GM12878 (cell line): ENCODE results near the gene IL1B. TPM values are rescaled to one million over a fixed set of nuclear protein-coding genes. Genes with fewer than 3 reads are reported as not detected.

Experiments used
- ATF7 ChIP-seq: fragments of 450-650 bp; IDR thresholded peaks from 2 replicates; pipeline ENCODE4 v1.6.1; 2016; ENCODE audit warnings: low read depth, mild to moderate bottlenecking
- CEBPB ChIP-seq, 2 experiments: fragments of 150-350 bp in 1 of 2; IDR thresholded peaks; 2 replicates each; pipeline ENCODE4 v1.6.1; 2012 to 2014; ENCODE audit warnings: low read depth in 2 of 2, low read length in 2 of 2, borderline replicate concordance in 1 of 2, inconsistent platforms in 1 of 2
- FOS ChIP-seq: IDR thresholded peaks from 3 replicates; pipeline ENCODE4 v1.6.1; 2011; ENCODE audit warnings: borderline replicate concordance; ENCODE audit not compliant: insufficient read length; ENCODE audit errors: extremely low read depth
- HDAC6 ChIP-seq: fragments of 200-600 bp; sonication (generic); IDR thresholded peaks from one replicate; pipeline ENCODE4 v1.8.0; 2017; ENCODE audit warnings: antibody characterized with exemption; ENCODE audit not compliant: unreplicated experiment
- IKZF1 ChIP-seq: fragments of 450-650 bp; conservative IDR thresholded peaks from 2 replicates; pipeline ENCODE4 v1.6.1; 2017; ENCODE audit warnings: antibody characterized with exemption, mild to moderate bottlenecking
- NFIC ChIP-seq: IDR thresholded peaks from 2 replicates; pipeline ENCODE4 v1.6.1; 2012; ENCODE audit warnings: low read depth, mild to moderate bottlenecking, inconsistent platforms, low read length, moderate library complexity
- NFYB ChIP-seq: IDR thresholded peaks from 2 replicates; pipeline ENCODE4 v1.6.1; 2011; ENCODE audit warnings: low read depth, mild to moderate bottlenecking, low read length, improper control_type of control experiment, moderate library complexity; ENCODE audit not compliant: insufficient read depth
- NRF1 ChIP-seq: conservative IDR thresholded peaks from 2 replicates; pipeline ENCODE4 v1.6.1; 2011; ENCODE audit warnings: mild to moderate bottlenecking, low read depth, low read length, improper control_type of control experiment
- PAX8 ChIP-seq: fragments of 450-650 bp; IDR thresholded peaks from 2 replicates; pipeline ENCODE4 v1.6.1; 2017; ENCODE audit warnings: mild to moderate bottlenecking, moderate library complexity
- PML ChIP-seq: IDR thresholded peaks from 2 replicates; pipeline ENCODE4 v1.6.1; 2012; ENCODE audit warnings: low read length, inconsistent platforms
- POLR2A ChIP-seq: IDR thresholded peaks from 2 replicates; pipeline ENCODE4 v1.6.1; 2011; ENCODE audit warnings: low read depth, mild to moderate bottlenecking, low read length
- RCOR1 ChIP-seq: conservative IDR thresholded peaks from 2 replicates; pipeline ENCODE4 v1.6.1; 2012; ENCODE audit warnings: low read depth, low read length, improper control_type of control experiment
- RUNX3 ChIP-seq: IDR thresholded peaks from 2 replicates; pipeline ENCODE4 v1.6.1; 2012; ENCODE audit warnings: low read length, inconsistent platforms
- SMAD1 ChIP-seq: fragments of 450-650 bp; IDR thresholded peaks from 2 replicates; pipeline ENCODE4 v1.6.1; 2018; ENCODE audit warnings: mild to moderate bottlenecking, low read depth; ENCODE audit not compliant: partially characterized antibody
- SREBF1 ChIP-seq: IDR thresholded peaks from 2 replicates; pipeline ENCODE4 v1.6.1; 2012; ENCODE audit warnings: mild to moderate bottlenecking, low read length
- TCF3 ChIP-seq: IDR thresholded peaks from 2 replicates; pipeline ENCODE4 v1.6.1; 2012; ENCODE audit warnings: low read depth, mild to moderate bottlenecking, low read length, borderline replicate concordance; ENCODE audit not compliant: insufficient read depth
- TCF7 ChIP-seq: IDR thresholded peaks from 2 replicates; pipeline ENCODE4 v1.6.1; 2014; ENCODE audit warnings: antibody characterized with exemption, borderline replicate concordance
- YBX1 ChIP-seq: fragments of 450-650 bp; IDR thresholded peaks from 2 replicates; pipeline ENCODE4 v1.6.1; 2016; ENCODE audit warnings: antibody characterized with exemption
- ZNF24 ChIP-seq: fragments of 450-650 bp; IDR thresholded peaks from 2 replicates; pipeline ENCODE4 v1.6.1; 2017; ENCODE audit warnings: antibody characterized with exemption, mild to moderate bottlenecking
- polyA plus RNA-seq, 11 experiments: library from polyadenylated mRNA; depleted of rRNA in 4 of 11; unstranded in 6 of 11; stranded (reverse) in 5 of 11; fragments of >200 nt; fragmentation: Nextera tagmentation in 4 of 11; fragmentation: Illumina TruSeq in 1 of 11; extraction: Ambion mirVana in 4 of 11; extraction: Trizol in 1 of 11; gene quantifications; 1 replicate in 1 of 11; 2 replicates in 10 of 11; pipeline versions ENCODE4 v1.2.1 to v1.2.3, GENCODE V29; 2011 to 2016; ENCODE audit warnings: inconsistent platforms in 2 of 11, missing spikeins in 2 of 11, low read depth in 1 of 11
- total RNA-seq, 4 experiments: library from RNA; depleted of rRNA in 3 of 4; stranded (reverse); fragments of >200 nt in 3 of 4; fragmentation: Illumina TruSeq in 1 of 4; extraction: Trizol in 1 of 4; gene quantifications; 2 replicates each; pipeline versions ENCODE4 v1.2.1 to v1.2.3, GENCODE V29; 2013 to 2021
- TF ChIP-seq, protein P1 (sequence below): fragments of 450-650 bp; IDR thresholded peaks from 2 replicates; pipeline ENCODE4 v1.6.1; 2017; ENCODE audit warnings: mild to moderate bottlenecking
- TF ChIP-seq, protein P2 (sequence below): fragments of 150-350 bp; IDR thresholded peaks from 2 replicates; pipeline ENCODE4 v1.6.1; 2016; ENCODE audit warnings: low read depth, low read length
- TF ChIP-seq, protein P3 (sequence below): fragments of 450-650 bp; IDR thresholded peaks from 2 replicates; pipeline ENCODE4 v1.6.1; 2017; ENCODE audit warnings: mild to moderate bottlenecking, moderate library complexity
- TF ChIP-seq, protein P4 (sequence below): fragments of 450-650 bp; IDR thresholded peaks from 2 replicates; pipeline ENCODE4 v1.6.1; 2014; ENCODE audit warnings: mild to moderate bottlenecking

The IL1B gene
- total and polyA plus RNA-seq, 10 of the 15 experiments (the other 5 are each of a cell fraction or from before 2014, with no cell fraction given): 0.20 to 1.6 (median 0.84) TPM

DNA sequence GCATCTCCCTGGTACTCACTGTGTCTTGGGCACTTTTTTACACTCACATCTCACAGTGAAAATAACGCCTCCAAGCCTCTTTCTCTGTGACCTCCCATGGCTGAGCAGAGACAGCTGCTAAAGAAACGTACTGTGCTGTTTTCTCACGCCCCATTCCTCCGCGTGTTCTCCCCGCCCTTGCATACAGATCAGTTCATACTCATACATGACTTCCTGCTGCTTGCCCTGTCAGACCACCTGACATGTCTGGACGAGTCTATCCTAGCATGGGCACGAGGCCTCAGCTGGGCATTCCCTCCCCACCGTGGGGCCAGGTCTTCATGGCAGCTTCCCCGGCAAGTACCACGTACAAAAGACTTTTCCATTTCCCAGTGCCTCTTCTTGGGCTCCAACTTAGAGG, 31.0 kb downstream of the IL1B start (continued):
- TF ChIP-seq, protein P1, sequence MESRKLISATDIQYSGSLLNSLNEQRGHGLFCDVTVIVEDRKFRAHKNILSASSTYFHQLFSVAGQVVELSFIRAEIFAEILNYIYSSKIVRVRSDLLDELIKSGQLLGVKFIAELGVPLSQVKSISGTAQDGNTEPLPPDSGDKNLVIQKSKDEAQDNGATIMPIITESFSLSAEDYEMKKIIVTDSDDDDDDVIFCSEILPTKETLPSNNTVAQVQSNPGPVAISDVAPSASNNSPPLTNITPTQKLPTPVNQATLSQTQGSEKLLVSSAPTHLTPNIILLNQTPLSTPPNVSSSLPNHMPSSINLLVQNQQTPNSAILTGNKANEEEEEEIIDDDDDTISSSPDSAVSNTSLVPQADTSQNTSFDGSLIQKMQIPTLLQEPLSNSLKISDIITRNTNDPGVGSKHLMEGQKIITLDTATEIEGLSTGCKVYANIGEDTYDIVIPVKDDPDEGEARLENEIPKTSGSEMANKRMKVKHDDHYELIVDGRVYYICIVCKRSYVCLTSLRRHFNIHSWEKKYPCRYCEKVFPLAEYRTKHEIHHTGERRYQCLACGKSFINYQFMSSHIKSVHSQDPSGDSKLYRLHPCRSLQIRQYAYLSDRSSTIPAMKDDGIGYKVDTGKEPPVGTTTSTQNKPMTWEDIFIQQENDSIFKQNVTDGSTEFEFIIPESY: no peak
- TF ChIP-seq TCF3: peak; percentile 66; the same call in 1 of the 2 replicates
- TF ChIP-seq NRF1: no peak
- TF ChIP-seq TCF7: no peak
- TF ChIP-seq HDAC6: no peak
- TF ChIP-seq POLR2A: peak; percentile 69
- no peak for TF ChIP-seq ZNF24
- TF ChIP-seq PAX8: no peak
- TF ChIP-seq, protein P2, sequence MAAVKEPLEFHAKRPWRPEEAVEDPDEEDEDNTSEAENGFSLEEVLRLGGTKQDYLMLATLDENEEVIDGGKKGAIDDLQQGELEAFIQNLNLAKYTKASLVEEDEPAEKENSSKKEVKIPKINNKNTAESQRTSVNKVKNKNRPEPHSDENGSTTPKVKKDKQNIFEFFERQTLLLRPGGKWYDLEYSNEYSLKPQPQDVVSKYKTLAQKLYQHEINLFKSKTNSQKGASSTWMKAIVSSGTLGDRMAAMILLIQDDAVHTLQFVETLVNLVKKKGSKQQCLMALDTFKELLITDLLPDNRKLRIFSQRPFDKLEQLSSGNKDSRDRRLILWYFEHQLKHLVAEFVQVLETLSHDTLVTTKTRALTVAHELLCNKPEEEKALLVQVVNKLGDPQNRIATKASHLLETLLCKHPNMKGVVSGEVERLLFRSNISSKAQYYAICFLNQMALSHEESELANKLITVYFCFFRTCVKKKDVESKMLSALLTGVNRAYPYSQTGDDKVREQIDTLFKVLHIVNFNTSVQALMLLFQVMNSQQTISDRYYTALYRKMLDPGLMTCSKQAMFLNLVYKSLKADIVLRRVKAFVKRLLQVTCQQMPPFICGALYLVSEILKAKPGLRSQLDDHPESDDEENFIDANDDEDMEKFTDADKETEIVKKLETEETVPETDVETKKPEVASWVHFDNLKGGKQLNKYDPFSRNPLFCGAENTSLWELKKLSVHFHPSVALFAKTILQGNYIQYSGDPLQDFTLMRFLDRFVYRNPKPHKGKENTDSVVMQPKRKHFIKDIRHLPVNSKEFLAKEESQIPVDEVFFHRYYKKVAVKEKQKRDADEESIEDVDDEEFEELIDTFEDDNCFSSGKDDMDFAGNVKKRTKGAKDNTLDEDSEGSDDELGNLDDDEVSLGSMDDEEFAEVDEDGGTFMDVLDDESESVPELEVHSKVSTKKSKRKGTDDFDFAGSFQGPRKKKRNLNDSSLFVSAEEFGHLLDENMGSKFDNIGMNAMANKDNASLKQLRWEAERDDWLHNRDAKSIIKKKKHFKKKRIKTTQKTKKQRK: no peak
- TF ChIP-seq SMAD1: no peak
- TF ChIP-seq RCOR1: no peak
- TF ChIP-seq PML: no peak
- no peak for TF ChIP-seq FOS
- TF ChIP-seq CEBPB (IDR thresholded peaks at IDR 0.05; ENCODE audit: borderline replicate concordance in 1 of 2, low read depth in 2 of 2, low read length in 2 of 2): no peak
- TF ChIP-seq RUNX3: peak; percentile 67
- TF ChIP-seq SREBF1: no peak
- no peak for TF ChIP-seq ATF7
- 0 out of 2 replicates have a peak, but pooled peaks have one; percentile 30 for TF ChIP-seq IKZF1
- TF ChIP-seq NFIC: peak; percentile 65; the same call in 1 of the 2 replicates
- no peak for TF ChIP-seq NFYB
- no peak for TF ChIP-seq YBX1
- TF ChIP-seq, protein P3, sequence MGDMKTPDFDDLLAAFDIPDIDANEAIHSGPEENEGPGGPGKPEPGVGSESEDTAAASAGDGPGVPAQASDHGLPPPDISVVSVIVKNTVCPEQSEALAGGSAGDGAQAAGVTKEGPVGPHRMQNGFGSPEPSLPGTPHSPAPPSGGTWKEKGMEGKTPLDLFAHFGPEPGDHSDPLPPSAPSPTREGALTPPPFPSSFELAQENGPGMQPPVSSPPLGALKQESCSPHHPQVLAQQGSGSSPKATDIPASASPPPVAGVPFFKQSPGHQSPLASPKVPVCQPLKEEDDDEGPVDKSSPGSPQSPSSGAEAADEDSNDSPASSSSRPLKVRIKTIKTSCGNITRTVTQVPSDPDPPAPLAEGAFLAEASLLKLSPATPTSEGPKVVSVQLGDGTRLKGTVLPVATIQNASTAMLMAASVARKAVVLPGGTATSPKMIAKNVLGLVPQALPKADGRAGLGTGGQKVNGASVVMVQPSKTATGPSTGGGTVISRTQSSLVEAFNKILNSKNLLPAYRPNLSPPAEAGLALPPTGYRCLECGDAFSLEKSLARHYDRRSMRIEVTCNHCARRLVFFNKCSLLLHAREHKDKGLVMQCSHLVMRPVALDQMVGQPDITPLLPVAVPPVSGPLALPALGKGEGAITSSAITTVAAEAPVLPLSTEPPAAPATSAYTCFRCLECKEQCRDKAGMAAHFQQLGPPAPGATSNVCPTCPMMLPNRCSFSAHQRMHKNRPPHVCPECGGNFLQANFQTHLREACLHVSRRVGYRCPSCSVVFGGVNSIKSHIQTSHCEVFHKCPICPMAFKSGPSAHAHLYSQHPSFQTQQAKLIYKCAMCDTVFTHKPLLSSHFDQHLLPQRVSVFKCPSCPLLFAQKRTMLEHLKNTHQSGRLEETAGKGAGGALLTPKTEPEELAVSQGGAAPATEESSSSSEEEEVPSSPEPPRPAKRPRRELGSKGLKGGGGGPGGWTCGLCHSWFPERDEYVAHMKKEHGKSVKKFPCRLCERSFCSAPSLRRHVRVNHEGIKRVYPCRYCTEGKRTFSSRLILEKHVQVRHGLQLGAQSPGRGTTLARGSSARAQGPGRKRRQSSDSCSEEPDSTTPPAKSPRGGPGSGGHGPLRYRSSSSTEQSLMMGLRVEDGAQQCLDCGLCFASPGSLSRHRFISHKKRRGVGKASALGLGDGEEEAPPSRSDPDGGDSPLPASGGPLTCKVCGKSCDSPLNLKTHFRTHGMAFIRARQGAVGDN: peak; percentile 98
- TF ChIP-seq, protein P4, sequence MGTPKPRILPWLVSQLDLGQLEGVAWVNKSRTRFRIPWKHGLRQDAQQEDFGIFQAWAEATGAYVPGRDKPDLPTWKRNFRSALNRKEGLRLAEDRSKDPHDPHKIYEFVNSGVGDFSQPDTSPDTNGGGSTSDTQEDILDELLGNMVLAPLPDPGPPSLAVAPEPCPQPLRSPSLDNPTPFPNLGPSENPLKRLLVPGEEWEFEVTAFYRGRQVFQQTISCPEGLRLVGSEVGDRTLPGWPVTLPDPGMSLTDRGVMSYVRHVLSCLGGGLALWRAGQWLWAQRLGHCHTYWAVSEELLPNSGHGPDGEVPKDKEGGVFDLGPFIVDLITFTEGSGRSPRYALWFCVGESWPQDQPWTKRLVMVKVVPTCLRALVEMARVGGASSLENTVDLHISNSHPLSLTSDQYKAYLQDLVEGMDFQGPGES: no peak
